NT2/D1 (cell line): ENCODE results near the gene B4GALNT4.
A peak's percentile ranks its signal among the peaks of the same experiment; 100 is the strongest.
"Not testable (repeated sequence)": the region's sequence is repeated elsewhere in the genome, so short reads cannot be mapped to it uniquely, and the experiment has no call there.

ENCODE experiments used
- DNase-seq: peaks from one replicate; pipeline ENCODE4 v3.0.0-alpha.2; 2011; ENCODE audit warnings: low read depth, low spot score
- H3K27me3 ChIP-seq: 2 replicates; pipeline ENCODE4 v1.6.0; 2011; ENCODE audit warnings: mild to moderate bottlenecking; ENCODE audit not compliant: insufficient read length, insufficient read depth
- H3K36me3 ChIP-seq: 2 replicates; pipeline ENCODE4 v1.6.1; 2011; ENCODE audit warnings: mild to moderate bottlenecking, low read length, mixed read lengths; ENCODE audit not compliant: insufficient read depth, insufficient read length
- H3K4me1 ChIP-seq: 2 replicates; pipeline ENCODE4 v1.5.1; 2011; ENCODE audit not compliant: insufficient read depth, insufficient read length
- H3K4me3 ChIP-seq: 2 replicates; pipeline ENCODE4 v1.5.1; 2011; ENCODE audit warnings: low read depth; ENCODE audit not compliant: insufficient read length
- H3K9ac ChIP-seq: 2 replicates; pipeline ENCODE4 v1.6.0; 2011; ENCODE audit warnings: low read depth; ENCODE audit not compliant: insufficient read length
- H3K9me3 ChIP-seq: 2 replicates; pipeline ENCODE4 v1.5.1; 2011; ENCODE audit warnings: mild to moderate bottlenecking, low read length; ENCODE audit not compliant: insufficient read depth
- SUZ12 ChIP-seq: IDR thresholded peaks from 2 replicates; pipeline ENCODE4 v1.6.1; 2011; ENCODE audit not compliant: insufficient read length, insufficient read depth; ENCODE audit errors: extremely low read depth
- YY1 ChIP-seq: IDR thresholded peaks from 2 replicates; pipeline ENCODE4 v1.6.1; 2011; ENCODE audit not compliant: insufficient read length, insufficient read depth
- ZNF274 ChIP-seq: IDR thresholded peaks from 2 replicates; pipeline ENCODE4 v1.6.1; 2011; ENCODE audit warnings: mild to moderate bottlenecking, low read depth, low read length

The B4GALNT4 gene

DNA sequence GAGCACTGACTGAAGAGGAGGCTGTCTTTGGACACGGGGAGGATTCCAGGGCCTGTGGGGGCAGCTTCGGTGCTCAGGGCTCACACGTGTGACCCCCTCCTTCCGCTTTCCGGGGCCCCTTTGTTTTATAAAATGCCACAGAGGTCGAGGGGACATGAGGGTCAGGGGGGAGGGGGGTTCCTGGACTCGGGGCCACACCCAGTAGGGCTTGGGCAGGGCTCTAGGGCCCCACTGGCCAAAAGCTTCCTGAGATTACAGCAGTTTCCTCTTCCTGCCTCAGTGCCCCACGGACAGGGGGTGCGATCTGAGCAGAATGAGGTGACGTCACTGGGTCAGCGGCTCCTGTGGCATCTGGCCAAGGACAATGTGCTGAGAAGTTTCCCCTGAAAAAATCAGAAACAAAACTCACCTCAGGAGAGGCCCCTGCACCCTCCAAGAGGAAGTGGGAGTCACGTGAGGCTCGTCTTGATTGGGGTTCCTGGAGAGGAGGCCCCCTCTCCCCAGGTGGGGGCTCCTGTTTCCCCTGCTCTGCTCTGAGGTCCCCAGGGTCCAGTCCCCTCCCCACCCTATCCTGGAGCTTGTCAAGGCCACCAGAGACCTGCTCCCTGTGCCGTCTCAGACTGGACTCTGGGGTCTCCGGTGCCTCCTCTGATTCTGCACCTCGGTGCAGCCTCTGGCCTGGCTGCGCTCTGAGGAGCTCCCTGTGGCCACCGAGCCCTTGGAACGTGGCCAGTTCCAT, 42.3 kb upstream of the B4GALNT4 start:
- Histone ChIP-seq H3K36me3 (no peaks in the 10 kb centered on the region), H3K4me1 (peaks cover 11% of the 10 kb centered on the region), H3K9ac (peak overlapping the region; percentile 26), H3K27me3 (no peaks in the 10 kb centered on the region), H3K9me3 (peaks cover 14% of the 10 kb centered on the region; the same call in 1 of the 2 replicates), H3K4me3 (no peak overlapping the region)
- TF ChIP-seq YY1, result no peak
- TF ChIP-seq ZNF274, result no peak
- no peak for TF ChIP-seq SUZ12
- DNase-seq, result no peak

DNA sequence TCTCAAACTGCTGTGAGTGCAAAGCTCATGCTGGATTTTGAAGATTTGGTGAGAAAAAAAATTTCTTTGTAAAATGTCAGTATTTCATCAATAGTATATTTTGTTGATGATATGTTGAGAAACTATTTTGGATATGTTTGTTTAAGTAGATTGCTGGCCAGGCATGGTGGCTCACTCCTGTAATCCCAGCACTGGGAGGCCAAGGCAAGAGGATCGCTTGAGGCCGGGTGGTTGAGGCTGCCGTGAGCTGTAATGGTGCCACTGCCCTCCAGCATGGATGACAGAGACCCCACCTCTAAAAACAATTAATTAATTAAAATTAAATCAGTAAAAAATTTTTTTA, 41.7 kb upstream of the B4GALNT4 start:
- H3K9ac ChIP-seq, result no peak overlapping the region

DNA sequence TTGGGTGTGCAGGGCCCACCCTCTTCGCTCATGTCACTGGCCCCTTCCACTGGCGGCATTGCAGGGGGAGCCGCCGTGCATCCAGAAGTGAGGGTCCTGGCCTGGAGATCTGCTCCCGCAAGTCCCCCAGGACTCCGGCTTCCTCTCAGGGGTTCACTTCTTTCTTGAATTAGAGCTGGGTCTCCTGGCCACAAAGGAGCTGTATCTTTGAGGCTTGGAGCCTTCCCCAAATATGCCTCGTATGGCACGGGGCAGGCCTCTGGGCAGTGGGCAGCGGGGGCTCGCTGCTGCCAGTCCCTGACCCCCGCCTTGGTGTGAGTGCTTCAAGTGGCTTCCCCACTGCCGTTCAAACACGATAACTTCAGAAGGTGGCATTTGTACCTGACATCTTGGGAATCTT, 41.3 kb upstream of the B4GALNT4 start:
- H3K4me1 ChIP-seq, result peaks cover 13% of the 10 kb centered on the region
- H3K4me3 ChIP-seq, result no peak overlapping the region

More for the DNA sequence above, 41.7 kb upstream of the B4GALNT4 start:
- no peak overlapping the region for H3K4me3 ChIP-seq
- TF ChIP-seq SUZ12, result no peak
- no peak for TF ChIP-seq YY1
- TF ChIP-seq ZNF274, result no peak
- no peaks in the 10 kb centered on the region for H3K36me3 ChIP-seq
- H3K9me3 ChIP-seq, result peaks cover 19% of the 10 kb centered on the region
- DNase-seq, result no peak
- peaks cover 11% of the 10 kb centered on the region for H3K4me1 ChIP-seq
- no peaks in the 10 kb centered on the region for H3K27me3 ChIP-seq

DNA sequence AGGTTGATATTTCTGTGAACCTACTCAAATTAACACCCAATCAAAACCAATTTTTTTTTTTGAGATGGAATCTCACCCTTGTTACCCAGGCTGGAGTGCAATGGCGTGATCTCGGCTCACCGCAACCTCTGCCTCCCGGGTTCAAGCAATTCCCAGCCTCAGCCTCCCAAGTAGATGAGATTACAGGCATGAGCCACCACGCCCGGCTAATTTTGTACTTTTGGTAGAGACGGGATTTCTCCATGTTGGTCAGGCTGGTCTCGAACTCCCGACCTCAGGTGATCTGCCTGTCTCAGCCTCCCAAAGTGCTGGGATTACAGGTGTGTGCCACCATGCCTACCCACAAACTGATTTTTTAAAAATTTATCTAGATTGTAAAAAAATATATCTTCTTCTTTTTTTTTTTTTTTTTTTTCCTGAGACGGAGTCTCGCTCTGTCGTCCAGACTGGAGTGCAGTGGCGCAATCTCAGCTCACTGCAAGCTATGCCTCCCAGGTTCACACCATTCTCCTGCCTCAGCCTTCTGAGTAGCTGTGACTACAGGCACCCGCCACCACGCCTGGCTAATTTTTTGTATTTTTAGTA, 40.7 kb upstream of the B4GALNT4 start:
- Histone ChIP-seq H3K9me3 (peaks cover 29% of the 10 kb centered on the region), H3K4me1 (peaks cover 16% of the 10 kb centered on the region)
- not testable (repeated sequence) for H3K27me3 ChIP-seq, H3K36me3 ChIP-seq, H3K4me3 ChIP-seq, H3K9ac ChIP-seq, DNase-seq

More for the DNA sequence above, 41.3 kb upstream of the B4GALNT4 start:
- Histone ChIP-seq H3K27me3 (no peaks in the 10 kb centered on the region), H3K36me3 (no peaks in the 10 kb centered on the region), H3K9ac (no peak overlapping the region), H3K9me3 (peaks cover 24% of the 10 kb centered on the region)
- TF ChIP-seq SUZ12 (no peak), ZNF274 (no peak), YY1 (no peak)
- DNase-seq, result no peak

DNA sequence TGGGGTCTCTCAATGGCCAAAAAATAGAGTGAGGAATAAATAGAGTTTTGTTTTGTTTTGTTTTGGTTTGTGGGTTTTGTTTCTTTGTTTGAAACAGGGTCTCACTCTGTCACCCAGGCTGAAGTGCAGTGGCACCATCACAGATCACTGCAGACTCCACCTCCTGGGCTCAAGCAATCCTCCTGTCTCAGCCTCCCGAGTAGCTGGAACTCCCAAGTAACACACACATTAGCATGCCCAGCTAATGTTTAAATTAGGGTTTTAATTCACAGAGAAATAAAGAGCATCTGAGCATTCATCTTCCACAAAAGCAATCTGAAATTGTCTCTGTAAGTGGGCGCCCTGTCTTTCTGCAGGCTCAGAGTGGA, 39.4 kb upstream of the B4GALNT4 start:
- Histone ChIP-seq H3K9ac (no peak overlapping the region), H3K9me3 (peaks cover 29% of the 10 kb centered on the region)
- TF ChIP-seq SUZ12 (no peak), YY1 (no peak), ZNF274 (no peak)

DNA sequence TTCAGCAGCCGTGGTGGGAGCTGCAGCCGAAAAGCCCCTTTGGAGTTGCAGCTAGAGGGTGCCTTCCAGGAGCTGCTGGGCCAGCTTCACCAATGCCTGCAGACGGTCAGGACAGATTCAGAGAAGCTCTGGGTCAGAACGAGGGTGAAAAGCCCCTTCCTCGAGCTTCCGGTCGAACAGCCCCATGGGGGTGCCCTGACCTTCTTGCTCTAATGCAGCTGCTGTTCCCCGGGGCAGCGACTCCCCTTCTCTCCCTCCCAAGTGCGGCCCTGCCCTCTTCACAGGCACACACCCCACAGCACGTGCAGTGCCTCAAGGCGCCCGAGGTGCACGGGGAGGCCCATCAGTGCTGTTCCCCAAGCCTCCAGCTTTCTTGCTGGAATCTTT, 39.0 kb upstream of the B4GALNT4 start:
- no peak overlapping the region for H3K4me3 ChIP-seq
- H3K9ac ChIP-seq, result no peak overlapping the region

More for the DNA sequence above, 39.4 kb upstream of the B4GALNT4 start:
- Histone ChIP-seq H3K4me3 (no peak overlapping the region), H3K36me3 (no peaks in the 10 kb centered on the region), H3K4me1 (peaks cover 16% of the 10 kb centered on the region), H3K27me3 (no peaks in the 10 kb centered on the region)
- DNase-seq, result no peak

DNA sequence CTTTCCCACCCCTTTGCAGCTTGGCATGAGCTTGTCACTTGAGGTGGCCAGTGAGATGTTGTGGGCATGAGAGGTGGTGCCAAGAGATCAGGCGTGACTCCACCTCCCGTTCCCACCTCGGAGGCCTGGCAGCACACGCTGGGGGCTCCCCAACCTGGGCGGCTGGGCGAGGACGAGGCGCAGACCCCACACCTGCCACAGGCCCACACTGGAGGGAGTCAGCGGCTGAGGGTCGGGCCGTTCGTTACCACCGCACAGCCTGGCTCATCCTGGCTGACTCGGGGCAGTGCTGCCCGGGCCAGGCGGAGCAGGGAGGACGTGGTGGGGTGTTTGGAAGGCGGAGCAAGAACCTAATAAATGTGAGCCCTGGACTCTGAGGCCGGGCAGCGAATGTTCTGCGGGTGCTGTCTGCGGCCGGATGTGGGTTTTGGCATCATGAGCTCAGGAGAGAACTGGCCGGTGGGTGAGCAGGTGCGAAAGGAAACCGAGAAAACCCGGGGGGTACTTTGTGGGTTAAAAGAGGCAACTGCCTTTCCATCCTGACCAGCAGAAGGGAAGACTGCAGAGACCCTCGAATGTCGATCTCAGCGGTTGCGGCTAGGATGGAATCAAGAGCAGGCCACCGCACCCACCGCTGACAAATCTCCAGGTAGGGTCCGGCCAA, 38.5 kb upstream of the B4GALNT4 start:
- DNase-seq, result no peak
- no peaks in the 10 kb centered on the region for H3K27me3 ChIP-seq
- H3K9ac ChIP-seq, result no peak overlapping the region
- peaks cover 29% of the 10 kb centered on the region for H3K9me3 ChIP-seq
- no peak overlapping the region for H3K4me3 ChIP-seq
- no peaks in the 10 kb centered on the region for H3K36me3 ChIP-seq
- peaks cover 21% of the 10 kb centered on the region for H3K4me1 ChIP-seq
- TF ChIP-seq YY1 (no peak), ZNF274 (no peak), SUZ12 (no peak)

More for the DNA sequence above, 39.0 kb upstream of the B4GALNT4 start:
- no peak for DNase-seq
- Histone ChIP-seq H3K27me3 (no peaks in the 10 kb centered on the region), H3K4me1 (peaks cover 16% of the 10 kb centered on the region), H3K36me3 (no peaks in the 10 kb centered on the region), H3K9me3 (peaks cover 29% of the 10 kb centered on the region)
- TF ChIP-seq YY1 (no peak), ZNF274 (no peak)
